GM23248 (cell line): ENCODE measurements around the gene CYP3A7. TPM values are rescaled to one million over a fixed set of nuclear protein-coding genes. Genes with fewer than 3 reads are reported as not detected.
"Not testable (repeated sequence)": the region's sequence is repeated elsewhere in the genome, so short reads cannot be mapped to it uniquely, and the experiment has no call there.

Experiments used
- DNase-seq: peaks from one replicate; pipeline ENCODE4 v3.0.0-alpha.2; 2015
- H2AFZ ChIP-seq: fragments of 200-600 bp; sonication (generic); 2 replicates; pipeline ENCODE4 v1.6.1; 2016; ENCODE audit warnings: antibody characterized with exemption
- H3F3A ChIP-seq: fragments of 200-600 bp; sonication (generic); 2 replicates; pipeline ENCODE4 v1.6.1; 2016; ENCODE audit warnings: mild to moderate bottlenecking, antibody characterized with exemption, mixed run types; ENCODE audit not compliant: insufficient read depth
- H3K27ac ChIP-seq: fragments of 200-600 bp; sonication (generic); 2 replicates; pipeline ENCODE4 v1.5.1; 2016; ENCODE audit warnings: mild to moderate bottlenecking
- H3K27me3 ChIP-seq: fragments of 200-600 bp; sonication (generic); replicated peaks from 2 replicates; pipeline ENCODE4 v1.6.1; 2016; ENCODE audit warnings: mild to moderate bottlenecking; ENCODE audit not compliant: insufficient read depth
- H3K36me3 ChIP-seq: fragments of 200-600 bp; sonication (generic); 2 replicates; pipeline ENCODE4 v1.6.1; 2016; ENCODE audit warnings: low read depth, mild to moderate bottlenecking
- H3K4me1 ChIP-seq: fragments of 200-600 bp; sonication (generic); 2 replicates; pipeline ENCODE4 v1.6.1; 2016; ENCODE audit warnings: mild to moderate bottlenecking; ENCODE audit not compliant: insufficient read depth
- H3K4me2 ChIP-seq: fragments of 200-600 bp; sonication (generic); one replicate; pipeline ENCODE4 v1.6.1; 2016; ENCODE audit warnings: mild to moderate bottlenecking; ENCODE audit not compliant: unreplicated experiment
- H3K4me3 ChIP-seq: fragments of 200-600 bp; sonication (generic); 2 replicates; pipeline ENCODE4 v1.5.1; 2016; ENCODE audit warnings: mild to moderate bottlenecking
- H3K79me2 ChIP-seq: fragments of 200-600 bp; sonication (generic); 2 replicates; pipeline ENCODE4 v1.6.1; 2016; ENCODE audit warnings: mild to moderate bottlenecking; ENCODE audit not compliant: insufficient read depth
- H3K9ac ChIP-seq: fragments of 200-600 bp; sonication (generic); 2 replicates; pipeline ENCODE4 v1.6.1; 2016; ENCODE audit warnings: mild to moderate bottlenecking
- H3K9me2 ChIP-seq: fragments of 200-600 bp; sonication (generic); 2 replicates; pipeline ENCODE4 v1.6.1; 2016; ENCODE audit warnings: mixed run types, mild to moderate bottlenecking, moderate library complexity; ENCODE audit not compliant: insufficient read depth
- H3K9me3 ChIP-seq: fragments of 200-600 bp; sonication (generic); one replicate; pipeline ENCODE4 v1.6.1; 2017; ENCODE audit warnings: low read depth
- H4K20me1 ChIP-seq: fragments of 200-600 bp; sonication (generic); 2 replicates; pipeline ENCODE4 v1.6.0; 2016; ENCODE audit not compliant: insufficient read depth
- EZH2 ChIP-seq: fragments of 200-600 bp; sonication (generic); IDR thresholded peaks from 2 replicates; pipeline ENCODE4 v1.6.1; 2018; ENCODE audit warnings: antibody characterized with exemption, mild to moderate bottlenecking; ENCODE audit not compliant: insufficient read depth, poor library complexity, severe bottlenecking
- EZH2phosphoT487 ChIP-seq: fragments of 200-600 bp; sonication (generic); IDR thresholded peaks from 2 replicates; pipeline ENCODE4 v1.6.1; 2018; ENCODE audit warnings: antibody characterized with exemption, moderate library complexity, mild to moderate bottlenecking, low read depth; ENCODE audit not compliant: insufficient read depth
- WGBS, 2 experiments: methylation state at CpG; one replicate each; pipeline ENCODE4 v1.1.6; 2015 to 2017; ENCODE audit warnings: low lambda C conversion rate in 2 of 2, low coverage in 1 of 2; ENCODE audit errors: missing lambda C conversion rate in 2 of 2; 5-methylcytosine and 5-hydroxymethylcytosine counted together
- in situ Hi-C: fragments of 300-500 bp; cut with MboI; formaldehyde crosslinking; loops from 2 replicates; pipeline ENCODE4 v1.15.0; 2020
- polyA plus RNA-seq: library from polyadenylated mRNA; unstranded; fragments of >200 nt; fragmentation: Nextera tagmentation; extraction: Ambion mirVana; gene quantifications from 2 replicates; pipeline ENCODE4 v1.2.1, GENCODE V29; 2016
- total RNA-seq: library from RNA; depleted of rRNA; stranded (reverse); fragments of >200 nt; shearing (Covaris generic); gene quantifications from 2 replicates; pipeline ENCODE4 v1.2.3, GENCODE V29; 2014

Gene CYP3A7
- total and polyA plus RNA-seq, 2 experiments from 2014 or later: not detected

DNA sequence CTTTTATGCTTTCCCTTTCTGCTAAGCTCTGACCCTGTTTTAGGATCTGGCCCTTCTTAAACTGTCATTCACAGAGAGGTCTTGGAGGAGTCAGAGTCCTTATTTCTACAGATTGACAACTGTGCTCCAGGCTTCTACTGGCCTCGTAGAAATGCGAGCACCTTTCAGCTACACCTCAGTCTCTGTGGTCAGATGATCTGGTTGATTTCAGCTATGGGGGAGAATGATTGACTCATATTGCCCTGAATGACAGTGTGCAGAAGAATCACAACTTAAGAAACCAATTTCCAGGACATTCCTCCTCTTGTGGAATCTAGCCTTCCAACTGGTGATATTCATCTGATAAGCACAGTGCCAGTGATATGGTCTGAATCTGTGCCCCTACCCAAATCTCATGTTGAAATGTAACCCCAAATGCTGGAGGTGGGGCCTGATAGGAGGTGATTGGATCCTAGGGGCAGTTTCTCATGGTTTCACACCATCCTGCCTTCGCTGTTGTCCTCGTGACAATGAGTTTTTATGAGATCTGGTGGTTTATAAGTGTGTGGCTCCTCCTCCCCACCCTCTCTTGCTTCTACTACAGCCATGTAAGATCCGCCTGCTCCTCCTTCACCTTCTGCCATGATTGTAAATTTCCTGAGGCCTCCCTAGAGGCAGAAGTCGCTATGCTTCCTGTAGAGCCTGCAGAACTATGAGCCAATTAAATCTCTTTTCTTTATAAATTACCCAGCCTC lies 14.0 kb upstream of the CYP3A7 start:
- Histone ChIP-seq H3F3A (no peaks in the 10 kb centered on the region; the same call in 1 of the 2 replicates), H3K36me3 (no peaks in the 10 kb centered on the region), H3K4me2 (no peak overlapping the region), H3K4me3 (no peak overlapping the region), H3K27ac (no peak overlapping the region), H3K27me3 (peaks cover 47% of the 10 kb centered on the region), H3K9ac (no peak overlapping the region), H3K9me2 (no peaks in the 10 kb centered on the region), H4K20me1 (no peaks in the 10 kb centered on the region), H3K9me3 (no peaks in the 10 kb centered on the region), H3K79me2 (no peaks in the 10 kb centered on the region), H2AFZ (no peak overlapping the region), H3K4me1 (peaks cover 13% of the 10 kb centered on the region)
- no peak for DNase-seq
- in situ Hi-C loops: no loop called here
- TF ChIP-seq EZH2phosphoT487 (no peak), EZH2 (no peak)
- 62 to 65% methylated on average over 6 of the region's 6 CpGs for WGBS, 2 experiments

GRCh38 chr7:99746915-99747314 lies 11.9 kb upstream of the CYP3A7 start:
- H3K27me3 ChIP-seq: peaks cover 53% of the 10 kb centered on the region
- H4K20me1 ChIP-seq, H3F3A ChIP-seq, H3K4me1 ChIP-seq, H2AFZ ChIP-seq, H3K9ac ChIP-seq, in situ Hi-C loops, DNase-seq, H3K79me2 ChIP-seq, H3K36me3 ChIP-seq, H3K27ac ChIP-seq, H3K9me2 ChIP-seq, H3K4me3 ChIP-seq, H3K9me3 ChIP-seq, H3K4me2 ChIP-seq: not testable (repeated sequence)
- WGBS, 2 experiments: 73 to 84% methylated on average over 2 to 3 of the region's 3 CpGs

DNA sequence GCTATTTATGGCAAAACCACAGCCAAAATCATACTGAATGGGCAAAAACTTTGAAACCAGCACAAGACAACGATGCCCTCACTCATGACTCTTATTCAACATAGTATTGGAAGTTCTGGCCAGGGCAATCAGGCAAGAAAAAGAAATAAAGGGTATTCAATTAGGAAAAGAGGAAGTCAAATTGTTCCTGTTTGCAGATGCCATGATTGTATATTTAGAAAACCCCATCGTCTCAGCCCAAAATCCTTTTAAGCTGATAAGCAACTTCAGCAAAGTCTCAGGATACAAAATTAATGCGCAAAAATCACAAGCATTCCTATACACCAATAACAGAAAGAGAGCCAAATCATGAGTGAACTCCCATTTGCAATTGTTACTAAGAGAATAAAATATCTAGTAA lies 10.4 kb upstream of the CYP3A7 start:
- DNase-seq, H3K36me3 ChIP-seq, H3K79me2 ChIP-seq, H3K4me1 ChIP-seq, H3K27ac ChIP-seq, H2AFZ ChIP-seq, H3K9ac ChIP-seq, H4K20me1 ChIP-seq, H3K9me3 ChIP-seq, H3K4me3 ChIP-seq, H3K9me2 ChIP-seq, H3K4me2 ChIP-seq, H3F3A ChIP-seq, in situ Hi-C loops: not testable (repeated sequence)
- peaks cover 44% of the 10 kb centered on the region for H3K27me3 ChIP-seq
- WGBS, 2 experiments: 36 to 45% methylated on average over 3 of the region's 3 CpGs

- WGBS, 2 experiments: 42 to 48% methylated on average over 4 of the region's 4 CpGs
- TF ChIP-seq EZH2 (no peak), EZH2phosphoT487 (no peak)
- Histone ChIP-seq H3K4me1 (peaks cover 17% of the 10 kb centered on the region), H3K79me2 (no peaks in the 10 kb centered on the region), H3K9me3 (no peaks in the 10 kb centered on the region), H3K4me2 (no peak overlapping the region), H3K9me2 (no peaks in the 10 kb centered on the region), H3F3A (peaks cover 20% of the 10 kb centered on the region), H3K27ac (no peak overlapping the region), H4K20me1 (no peaks in the 10 kb centered on the region), H3K36me3 (no peaks in the 10 kb centered on the region), H3K27me3 (peaks cover 25% of the 10 kb centered on the region), H3K4me3 (no peak overlapping the region), H3K9ac (no peak overlapping the region), H2AFZ (no peak overlapping the region)
- in situ Hi-C loops: no loop called here
- DNase-seq: no peak
These were observed 7.9 kb upstream of the CYP3A7 start for GRCh38 chr7:99742737-99743394.

GRCh38 chr7:99741441-99741795 lies 6.4 kb upstream of the CYP3A7 start:
- in situ Hi-C loops: no loop called here
- H3K4me2 ChIP-seq: no peak overlapping the region
- peaks cover 17% of the 10 kb centered on the region for H3K4me1 ChIP-seq
- no peak overlapping the region for H3K9ac ChIP-seq
- H3K36me3 ChIP-seq: no peaks in the 10 kb centered on the region
- TF ChIP-seq EZH2 (no peak), EZH2phosphoT487 (no peak)
- H3K4me3 ChIP-seq: no peak overlapping the region
- peaks cover 20% of the 10 kb centered on the region for H3K27me3 ChIP-seq
- no peak for DNase-seq
- H4K20me1 ChIP-seq: no peaks in the 10 kb centered on the region
- 62 to 71% methylated on average over 2 of the region's 2 CpGs for WGBS, 2 experiments
- H3K79me2 ChIP-seq: no peaks in the 10 kb centered on the region
- H3K9me2 ChIP-seq: no peaks in the 10 kb centered on the region
- H3K27ac ChIP-seq: no peak overlapping the region
- H3F3A ChIP-seq: peaks cover 20% of the 10 kb centered on the region
- no peak overlapping the region for H2AFZ ChIP-seq
- H3K9me3 ChIP-seq: no peaks in the 10 kb centered on the region
